Right lobe of liver (tissue), 4 donors: ENCODE results near the gene LYST.

Experiments
- POLR2A ChIP-seq: fragments of 450-650 bp; IDR thresholded peaks from one replicate; pipeline ENCODE4 v1.6.1; 2017; ENCODE audit warnings: antibody characterized with exemption, mild to moderate bottlenecking
- TF ChIP-seq, protein P1 (sequence below), 4 donors: fragments of 200-600 bp in 3 of 4; fragments of 450-650 bp in 1 of 4; IDR thresholded peaks; one replicate each; pipeline versions ENCODE4 v1.5.1 to v1.8.0; 2016 to 2022; ENCODE audit warnings: antibody characterized with exemption in 4 of 4, mild to moderate bottlenecking in 2 of 4
- donor health status: DM: no; HTN: no; CAD: no.
- donor health status: DM: no; HTN: no; CAD: no.
- donor health status: DM: no; HTN: yes; CAD: no.

DNA sequence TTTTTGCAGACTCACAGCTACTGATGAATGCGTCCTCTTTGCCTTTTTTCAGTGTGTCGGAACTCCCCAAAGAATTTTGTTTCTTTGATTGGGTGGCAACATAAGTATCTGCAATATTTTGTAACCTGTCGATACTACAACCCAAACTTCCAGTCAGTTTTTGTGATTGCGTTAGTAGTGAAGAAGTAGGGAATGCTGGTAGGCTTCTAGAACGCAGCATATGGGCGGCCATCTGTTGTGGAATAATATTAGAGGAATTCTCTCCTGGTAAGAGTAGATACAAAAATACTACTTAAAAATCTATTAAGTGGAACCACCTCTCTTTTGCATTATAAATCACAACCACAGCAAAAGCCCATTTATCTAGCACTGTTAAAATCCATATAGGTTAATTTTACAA is 107.4 kb downstream of the LYST start:
- TF ChIP-seq, protein P1, sequence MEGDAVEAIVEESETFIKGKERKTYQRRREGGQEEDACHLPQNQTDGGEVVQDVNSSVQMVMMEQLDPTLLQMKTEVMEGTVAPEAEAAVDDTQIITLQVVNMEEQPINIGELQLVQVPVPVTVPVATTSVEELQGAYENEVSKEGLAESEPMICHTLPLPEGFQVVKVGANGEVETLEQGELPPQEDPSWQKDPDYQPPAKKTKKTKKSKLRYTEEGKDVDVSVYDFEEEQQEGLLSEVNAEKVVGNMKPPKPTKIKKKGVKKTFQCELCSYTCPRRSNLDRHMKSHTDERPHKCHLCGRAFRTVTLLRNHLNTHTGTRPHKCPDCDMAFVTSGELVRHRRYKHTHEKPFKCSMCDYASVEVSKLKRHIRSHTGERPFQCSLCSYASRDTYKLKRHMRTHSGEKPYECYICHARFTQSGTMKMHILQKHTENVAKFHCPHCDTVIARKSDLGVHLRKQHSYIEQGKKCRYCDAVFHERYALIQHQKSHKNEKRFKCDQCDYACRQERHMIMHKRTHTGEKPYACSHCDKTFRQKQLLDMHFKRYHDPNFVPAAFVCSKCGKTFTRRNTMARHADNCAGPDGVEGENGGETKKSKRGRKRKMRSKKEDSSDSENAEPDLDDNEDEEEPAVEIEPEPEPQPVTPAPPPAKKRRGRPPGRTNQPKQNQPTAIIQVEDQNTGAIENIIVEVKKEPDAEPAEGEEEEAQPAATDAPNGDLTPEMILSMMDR (IDR thresholded peaks at IDR 0.05): no peak
- TF ChIP-seq POLR2A: no peak
